Sigmoid colon (tissue), 7 donors: ENCODE data around the gene ZNF407. TPM values are rescaled to one million over a fixed set of nuclear protein-coding genes. Genes with fewer than 3 reads are reported as not detected.

Experiments used
- DNase-seq: peaks from one replicate; pipeline ENCODE4 v3.0.0-alpha.2; 2019
- H3K27ac ChIP-seq, 4 donors: fragments of 200-600 bp; sonication (generic); one replicate each; pipeline ENCODE4 v1.5.1; 2016 to 2019; ENCODE audit warnings: mild to moderate bottlenecking in 1 of 4
- H3K27me3 ChIP-seq, 3 donors: fragments of 200-600 bp; sonication (generic); one replicate each; pipeline ENCODE4 v1.5.1; 2019; ENCODE audit warnings: mild to moderate bottlenecking in 1 of 3
- H3K36me3 ChIP-seq, 4 donors: fragments of 200-600 bp; sonication (generic); one replicate each; pipeline ENCODE4 v1.5.1; 2016 to 2019
- H3K4me1 ChIP-seq, 4 donors: fragments of 200-600 bp; sonication (generic); one replicate each; pipeline ENCODE4 v1.5.1; 2017 to 2019
- H3K4me3 ChIP-seq, 4 donors: fragments of 200-600 bp; sonication (generic); one replicate each; pipeline ENCODE4 v1.5.1; 2017 to 2019; ENCODE audit warnings: mild to moderate bottlenecking in 2 of 4, moderate library complexity in 1 of 4
- H3K9me3 ChIP-seq, 4 donors: fragments of 200-600 bp in 3 of 4; sonication (generic) in 3 of 4; one replicate each; pipeline versions ENCODE4 v1.5.1 to v1.6.1; 2013 to 2019
- EP300 ChIP-seq, 4 donors: sonication (generic); formaldehyde crosslinking; IDR thresholded peaks; one replicate each; pipeline ENCODE4 v1.6.1; 2017; ENCODE audit warnings: antibody characterized with exemption in 4 of 4
- POLR2A ChIP-seq, 2 donors: fragments of 450-650 bp; IDR thresholded peaks; one replicate each; pipeline ENCODE4 v1.6.1; 2016; ENCODE audit warnings: antibody characterized with exemption in 2 of 2, mild to moderate bottlenecking in 2 of 2, moderate library complexity in 2 of 2
- POLR2AphosphoS5 ChIP-seq, 4 donors: sonication (generic); formaldehyde crosslinking; IDR thresholded peaks; one replicate each; pipeline ENCODE4 v1.6.1; 2017; ENCODE audit warnings: antibody characterized with exemption in 4 of 4
- WGBS, 2 donors: extraction: QIAGEN DNeasy Blood & Tissue Kit; methylation state at CpG; one replicate each; pipeline ENCODE4 v1.1.7; 2013; 5-methylcytosine and 5-hydroxymethylcytosine counted together
- intact Hi-C: fragments of 100-400 bp; cut with DNase I; formaldehyde crosslinking; loops from one replicate; pipeline ENCODE4 v1.15.1; 2023
- polyA plus RNA-seq, 3 donors: library from polyadenylated mRNA; stranded (reverse); fragments of 200-250 nt; gene quantifications; one replicate each; pipeline ENCODE4 v1.2.3, GENCODE V29; 2013
- total RNA-seq, 4 donors: library from RNA; depleted of rRNA; stranded (reverse); fragments of >200 nt; gene quantifications; one replicate each; pipeline ENCODE4 v1.1.0, GENCODE V29; 2016
- TF ChIP-seq, protein P1 (sequence below), 4 experiments: fragments of 450-650 bp in 3 of 4; fragments of 200-600 bp in 1 of 4; IDR thresholded peaks; one replicate each; pipeline ENCODE4 v1.5.1; 2016 to 2019; ENCODE audit warnings: antibody characterized with exemption in 4 of 4, mild to moderate bottlenecking in 3 of 4, moderate library complexity in 2 of 4
- donor health status: healthy with polysubstance abuse.
- donor health status: Bipolar disorder and iron deficiency.
- donor health status: healthy.

The ZNF407 gene
- total and polyA plus RNA-seq, 7 donors = 1.4 to 19.8 (median 16.3) TPM

DNA sequence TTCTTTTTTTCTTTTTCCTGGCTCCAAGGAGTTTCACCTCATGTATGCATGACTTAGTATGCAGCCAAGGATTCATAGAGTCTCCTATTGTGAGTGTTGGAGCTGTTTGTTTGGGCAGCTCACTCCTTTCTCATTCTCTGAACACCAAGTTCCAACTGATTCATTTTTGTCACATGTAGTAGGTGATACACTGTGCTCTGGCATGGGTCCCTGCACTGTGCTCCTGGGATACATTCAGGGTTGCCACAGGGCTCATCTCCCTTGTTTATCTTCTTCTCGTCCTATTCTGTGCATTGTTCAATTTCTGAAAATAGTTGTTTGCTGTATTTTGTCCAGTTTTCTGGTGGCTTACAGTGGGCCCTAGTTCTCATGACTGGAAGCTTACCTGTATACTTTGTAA lies 96.8 kb downstream of the ZNF407 start:
- intact Hi-C loops = no loop called here
- no peak for TF ChIP-seq POLR2A (IDR thresholded peaks at IDR 0.05)
- TF ChIP-seq POLR2AphosphoS5 (IDR thresholded peaks at IDR 0.05) = no peak
- TF ChIP-seq EP300 (IDR thresholded peaks at IDR 0.05) = no peak
- TF ChIP-seq, protein P1, sequence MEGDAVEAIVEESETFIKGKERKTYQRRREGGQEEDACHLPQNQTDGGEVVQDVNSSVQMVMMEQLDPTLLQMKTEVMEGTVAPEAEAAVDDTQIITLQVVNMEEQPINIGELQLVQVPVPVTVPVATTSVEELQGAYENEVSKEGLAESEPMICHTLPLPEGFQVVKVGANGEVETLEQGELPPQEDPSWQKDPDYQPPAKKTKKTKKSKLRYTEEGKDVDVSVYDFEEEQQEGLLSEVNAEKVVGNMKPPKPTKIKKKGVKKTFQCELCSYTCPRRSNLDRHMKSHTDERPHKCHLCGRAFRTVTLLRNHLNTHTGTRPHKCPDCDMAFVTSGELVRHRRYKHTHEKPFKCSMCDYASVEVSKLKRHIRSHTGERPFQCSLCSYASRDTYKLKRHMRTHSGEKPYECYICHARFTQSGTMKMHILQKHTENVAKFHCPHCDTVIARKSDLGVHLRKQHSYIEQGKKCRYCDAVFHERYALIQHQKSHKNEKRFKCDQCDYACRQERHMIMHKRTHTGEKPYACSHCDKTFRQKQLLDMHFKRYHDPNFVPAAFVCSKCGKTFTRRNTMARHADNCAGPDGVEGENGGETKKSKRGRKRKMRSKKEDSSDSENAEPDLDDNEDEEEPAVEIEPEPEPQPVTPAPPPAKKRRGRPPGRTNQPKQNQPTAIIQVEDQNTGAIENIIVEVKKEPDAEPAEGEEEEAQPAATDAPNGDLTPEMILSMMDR (IDR thresholded peaks at IDR 0.05) = no peak

DNA sequence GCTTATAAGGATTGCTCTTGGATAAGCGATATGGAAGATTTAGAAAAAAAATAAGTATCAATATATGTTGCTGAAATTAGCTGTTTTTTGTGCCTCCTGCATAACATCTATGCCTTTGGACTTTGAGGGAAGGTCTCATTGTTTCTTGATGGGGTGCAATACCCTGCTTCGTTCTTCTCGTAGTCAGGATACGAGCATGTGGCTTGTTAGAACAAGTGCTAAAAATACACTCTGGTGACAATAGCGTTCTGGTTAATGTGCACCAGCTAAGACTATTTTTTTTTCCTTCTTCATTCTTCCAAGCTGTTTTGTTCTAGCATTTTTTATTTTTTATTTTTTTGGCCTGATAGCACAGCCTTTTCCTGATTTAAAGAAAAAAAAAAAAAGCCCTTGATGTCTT lies 97.5 kb downstream of the ZNF407 start:
- Histone ChIP-seq H3K4me1 (peaks cover 0 to 7% (median 1%) of the 10 kb centered on the region in 4 donors), H3K27ac (no peak overlapping the region), H3K36me3 (no peaks in the 10 kb centered on the region), H3K27me3 (no peaks in the 10 kb centered on the region), H3K9me3 (no peaks in the 10 kb centered on the region), H3K4me3 (no peak overlapping the region)
- 95 to 98% methylated on average over 5 of the region's 5 CpGs for WGBS, 2 donors
- TF ChIP-seq POLR2AphosphoS5 (IDR thresholded peaks at IDR 0.05) = no peak
- TF ChIP-seq EP300 (IDR thresholded peaks at IDR 0.05) = no peak
- TF ChIP-seq POLR2A (IDR thresholded peaks at IDR 0.05) = no peak
- TF ChIP-seq, protein P1 (IDR thresholded peaks at IDR 0.05) = no peak
- no peak for DNase-seq
- intact Hi-C loops = no loop called here

More for the DNA sequence above, 96.8 kb downstream of the ZNF407 start:
- Histone ChIP-seq H3K27me3 (no peaks in the 10 kb centered on the region), H3K4me1 (peaks cover 0 to 7% (median 1%) of the 10 kb centered on the region in 4 donors), H3K27ac (no peak overlapping the region), H3K4me3 (no peak overlapping the region), H3K36me3 (no peaks in the 10 kb centered on the region), H3K9me3 (no peaks in the 10 kb centered on the region)
- DNase-seq = no peak
- 95 to 97% methylated on average over 1 of the region's 1 CpG for WGBS, 2 donors

DNA sequence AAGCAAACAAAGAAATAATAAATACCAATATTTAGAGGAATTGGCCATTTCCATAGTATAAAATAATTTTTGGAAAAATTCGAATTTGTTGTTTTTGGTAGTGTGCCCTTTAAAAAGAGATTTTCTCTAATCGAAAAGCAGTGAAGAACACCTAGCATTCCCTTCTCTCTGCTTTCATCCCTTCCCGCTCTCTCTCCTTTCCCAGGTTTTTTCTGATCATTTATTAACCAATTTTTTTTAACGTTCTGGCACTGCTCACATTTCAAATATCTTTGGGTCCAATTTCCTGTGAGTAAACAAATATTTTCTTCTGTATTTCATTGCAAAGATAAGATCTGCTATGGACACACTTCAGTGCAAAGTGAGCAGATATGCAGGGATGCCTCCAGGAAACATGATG lies 101.2 kb downstream of the ZNF407 start:
- intact Hi-C loops = no loop called here
- H3K9me3 ChIP-seq = no peaks in the 10 kb centered on the region
- no peaks in the 10 kb centered on the region for H3K36me3 ChIP-seq
- TF ChIP-seq, protein P1 (IDR thresholded peaks at IDR 0.05) = no peak
- TF ChIP-seq EP300 (IDR thresholded peaks at IDR 0.05) (no peak), POLR2A (IDR thresholded peaks at IDR 0.05) (no peak)
- no peak overlapping the region for H3K27ac ChIP-seq
- 85 to 89% methylated on average over 4 of the region's 4 CpGs for WGBS, 2 donors
- no peak for DNase-seq
- peaks cover 0 to 11% (median 4%) of the 10 kb centered on the region in 4 donors for H3K4me1 ChIP-seq
- no peaks in the 10 kb centered on the region for H3K27me3 ChIP-seq
- H3K4me3 ChIP-seq = no peak overlapping the region

DNA sequence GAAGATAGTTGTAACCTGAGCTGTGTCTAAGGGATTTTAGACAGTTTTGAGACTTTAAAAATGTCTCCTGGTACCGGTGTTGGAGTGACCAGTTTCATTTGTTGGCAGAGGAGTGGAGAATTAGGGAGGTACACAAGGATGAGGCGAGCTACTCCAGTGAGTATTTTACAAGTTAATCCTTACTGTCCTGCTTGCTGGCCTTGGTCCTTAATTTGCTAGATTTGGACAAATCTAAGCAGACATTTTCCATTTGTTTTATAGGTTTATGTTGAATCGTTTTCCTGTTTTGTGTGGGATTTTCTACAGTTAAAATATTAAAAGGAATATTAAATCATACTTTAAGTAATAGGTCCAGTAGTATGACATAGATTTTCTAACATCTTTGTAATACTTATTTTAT lies 101.8 kb downstream of the ZNF407 start:
- no peaks in the 10 kb centered on the region for H3K36me3 ChIP-seq
- H3K9me3 ChIP-seq = no peaks in the 10 kb centered on the region
- no peak overlapping the region for H3K27ac ChIP-seq
- no peak overlapping the region for H3K4me3 ChIP-seq
- TF ChIP-seq, protein P1 (IDR thresholded peaks at IDR 0.05) = no peak
- intact Hi-C loops = no loop called here
- no peak for DNase-seq
- 85 to 93% methylated on average over 3 of the region's 3 CpGs for WGBS, 2 donors
- peaks cover 0 to 8% (median 4%) of the 10 kb centered on the region in 4 donors for H3K4me1 ChIP-seq
- no peaks in the 10 kb centered on the region for H3K27me3 ChIP-seq

DNA sequence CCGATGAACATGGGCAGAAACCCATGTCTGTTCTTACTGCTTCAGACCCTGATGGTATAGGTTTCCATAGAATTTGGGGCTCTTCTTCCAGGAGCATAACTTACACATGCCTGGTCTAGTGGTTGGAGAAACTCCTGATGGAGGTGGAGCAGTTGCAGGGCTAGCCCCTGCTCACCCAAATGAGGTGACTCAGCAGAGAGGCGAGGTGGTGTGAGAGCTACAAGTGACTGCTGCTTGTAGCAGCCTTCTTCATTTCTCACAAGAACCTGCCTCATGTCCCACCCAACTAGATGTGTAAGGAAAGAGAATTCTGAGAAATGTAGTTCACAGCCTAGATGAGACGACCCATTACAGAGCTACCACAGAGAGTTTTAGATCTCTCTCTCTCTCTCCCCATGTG lies 105.3 kb downstream of the ZNF407 start:
- intact Hi-C loops = no loop called here
- Histone ChIP-seq H3K4me1 (peaks cover 0 to 5% (median 2%) of the 10 kb centered on the region in 4 donors), H3K36me3 (no peaks in the 10 kb centered on the region), H3K27me3 (no peaks in the 10 kb centered on the region), H3K4me3 (no peak overlapping the region), H3K9me3 (no peaks in the 10 kb centered on the region), H3K27ac (no peak overlapping the region)
- 66 to 76% methylated on average over 3 of the region's 3 CpGs for WGBS, 2 donors
- no peak for DNase-seq
- TF ChIP-seq, protein P1 (IDR thresholded peaks at IDR 0.05) = no peak
- TF ChIP-seq EP300 (IDR thresholded peaks at IDR 0.05) (no peak), POLR2AphosphoS5 (IDR thresholded peaks at IDR 0.05) (no peak), POLR2A (IDR thresholded peaks at IDR 0.05) (no peak)
